GM19238 (cell line): Measurements from ENCODE around the gene DLGAP1.

Experiments
- DNase-seq: peaks from one replicate; pipeline ENCODE4 v3.0.0; 2011; ENCODE audit warnings: low spot score; ENCODE audit not compliant: insufficient read length

DLGAP1 gene

DNA sequence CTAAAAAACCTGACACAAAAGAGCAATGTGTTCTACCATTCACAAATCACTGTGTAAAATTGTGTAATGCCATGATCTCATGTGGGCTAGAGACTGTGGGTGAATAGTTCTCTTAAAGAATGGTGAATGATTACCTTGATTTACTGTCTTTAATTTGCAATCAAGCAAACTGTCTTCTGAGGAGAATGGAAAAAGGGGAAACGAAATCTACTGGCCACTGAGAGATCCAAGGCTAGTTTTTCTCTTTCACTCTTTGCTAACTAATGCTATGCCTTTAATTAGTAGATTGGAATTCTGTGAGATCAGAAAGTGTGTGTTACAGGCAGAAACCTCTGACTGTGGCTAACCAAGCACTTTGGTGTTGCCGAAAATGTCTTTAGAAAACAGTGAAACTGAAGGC is 582.5 kb downstream of the DLGAP1 start:
- DNase-seq = no peak

DNA sequence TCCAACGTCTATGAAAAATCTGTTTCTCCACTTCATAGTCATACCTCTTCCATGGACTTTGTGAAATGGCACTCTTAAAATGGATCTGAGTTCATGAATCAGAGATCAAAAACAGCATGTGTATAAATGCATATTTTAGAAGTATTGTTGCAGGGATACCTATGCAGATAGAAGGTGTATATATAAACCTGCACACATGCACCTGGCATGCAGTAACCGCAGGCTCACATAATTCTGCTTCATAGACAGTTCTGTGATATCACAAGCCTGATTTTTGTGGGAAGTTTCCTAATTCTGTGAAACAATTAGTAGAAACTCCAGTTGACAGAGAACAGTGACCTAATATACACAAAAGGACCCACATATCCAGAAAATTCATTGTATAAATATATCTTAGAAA is 583.4 kb downstream of the DLGAP1 start:
- no peak for DNase-seq

DNA sequence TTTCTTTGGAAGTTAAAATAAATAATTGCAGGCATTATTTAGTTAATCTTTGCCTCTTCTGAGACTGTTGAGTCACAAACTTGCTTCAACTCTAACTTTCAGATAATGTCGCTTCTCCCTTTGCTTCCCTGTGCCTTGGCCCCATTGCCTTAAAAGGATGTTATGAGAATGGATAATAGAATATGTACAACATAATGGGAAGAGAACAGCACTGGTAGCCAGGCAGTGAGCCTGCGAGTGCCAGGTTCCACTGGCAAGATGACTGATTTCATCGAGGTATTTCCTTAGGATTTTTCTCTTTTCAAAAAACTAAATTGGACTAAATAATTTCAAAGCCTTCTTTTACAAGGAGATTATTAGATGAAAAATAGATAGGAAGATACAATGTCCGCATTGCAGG is 584.2 kb downstream of the DLGAP1 start:
- DNase-seq = no peak

DNA sequence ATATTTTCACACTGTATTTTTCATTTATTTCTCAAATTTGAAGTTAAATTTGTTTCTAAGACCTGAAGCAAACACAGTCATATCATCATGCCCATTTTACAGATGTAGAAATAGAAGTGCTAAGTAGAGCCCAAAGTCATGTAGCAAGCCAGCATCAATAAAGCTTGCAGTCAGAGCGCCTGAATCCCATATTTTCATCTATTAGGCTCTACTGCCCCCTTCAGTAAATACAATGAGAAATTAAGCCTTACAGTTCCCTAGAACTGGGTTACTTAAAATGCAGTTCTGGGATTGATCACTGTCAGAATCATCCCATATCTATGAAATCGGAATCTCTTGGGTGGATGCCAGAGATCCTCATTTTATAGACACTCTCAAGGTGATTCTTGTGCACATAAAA is 585.3 kb downstream of the DLGAP1 start:
- no peak for DNase-seq

DNA sequence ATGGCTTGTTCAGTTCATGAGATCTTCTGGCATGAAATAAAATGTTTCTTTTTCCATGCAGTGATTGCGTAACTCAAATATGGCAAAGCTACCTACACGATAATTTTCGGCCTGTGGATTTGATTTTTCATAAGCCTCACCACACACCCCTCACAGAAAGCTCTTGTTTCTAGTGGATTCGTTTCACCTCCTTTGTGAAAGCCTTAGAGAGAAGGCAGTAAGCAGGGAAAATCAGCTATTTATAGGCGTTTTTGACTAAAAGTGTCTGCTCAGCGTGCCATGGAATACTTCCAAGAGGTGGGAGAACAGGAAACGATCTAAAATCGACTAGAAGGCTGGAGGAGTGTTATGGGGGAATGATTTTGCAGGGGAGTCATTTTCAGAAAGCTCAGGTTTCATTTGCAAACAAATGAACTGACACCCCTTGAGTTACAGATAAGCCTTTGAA is 587.2 kb downstream of the DLGAP1 start:
- DNase-seq = no peak

DNA sequence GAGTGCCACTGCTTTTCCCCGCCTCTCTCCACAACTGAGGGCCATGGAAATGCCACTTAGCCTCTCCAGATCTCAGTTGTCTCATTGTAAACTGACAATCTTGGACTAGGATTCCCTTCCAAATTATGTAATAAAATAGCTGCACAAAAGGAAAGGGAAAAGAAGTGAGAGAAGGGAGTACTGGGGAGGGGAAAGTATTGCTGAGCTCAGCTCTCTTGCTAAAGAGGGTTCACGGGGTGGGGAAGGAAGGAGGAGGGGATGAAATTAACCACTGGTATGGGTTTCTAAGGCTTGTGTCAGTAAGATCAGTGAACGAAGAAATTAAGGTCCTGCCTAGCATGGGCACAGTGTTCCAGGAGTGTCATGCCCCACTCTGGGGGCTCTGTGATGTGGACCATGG is 587.9 kb downstream of the DLGAP1 start:
- DNase-seq = no peak

DNA sequence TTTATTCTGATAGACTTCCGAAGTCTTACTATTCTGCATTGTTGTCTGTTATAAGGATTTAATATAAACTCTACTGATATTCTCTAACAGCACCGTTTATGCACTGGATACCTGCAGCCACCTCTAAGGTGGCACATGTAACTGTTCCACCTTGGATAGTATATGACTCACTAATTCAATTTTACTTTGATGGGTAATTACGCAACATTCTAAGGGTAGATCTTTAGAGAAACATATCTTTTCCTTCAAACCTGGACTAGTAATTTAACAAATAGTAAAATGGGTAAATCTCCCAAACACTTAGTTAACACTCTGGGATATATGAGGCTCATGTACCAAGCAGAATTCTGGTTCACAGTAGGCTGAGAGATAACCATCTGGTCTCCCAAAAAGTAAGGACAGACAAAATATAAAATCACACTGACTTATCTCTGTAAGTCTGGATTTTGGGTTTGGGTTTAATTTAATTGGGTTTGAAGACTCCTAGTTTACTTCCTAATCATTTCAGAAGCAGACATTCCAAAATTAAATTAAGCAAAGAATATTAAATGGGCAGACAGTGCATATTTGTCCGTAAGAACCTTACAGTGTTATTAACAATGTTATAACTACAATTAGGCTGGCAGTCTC is 590.3 kb downstream of the DLGAP1 start:
- DNase-seq = no peak

DNA sequence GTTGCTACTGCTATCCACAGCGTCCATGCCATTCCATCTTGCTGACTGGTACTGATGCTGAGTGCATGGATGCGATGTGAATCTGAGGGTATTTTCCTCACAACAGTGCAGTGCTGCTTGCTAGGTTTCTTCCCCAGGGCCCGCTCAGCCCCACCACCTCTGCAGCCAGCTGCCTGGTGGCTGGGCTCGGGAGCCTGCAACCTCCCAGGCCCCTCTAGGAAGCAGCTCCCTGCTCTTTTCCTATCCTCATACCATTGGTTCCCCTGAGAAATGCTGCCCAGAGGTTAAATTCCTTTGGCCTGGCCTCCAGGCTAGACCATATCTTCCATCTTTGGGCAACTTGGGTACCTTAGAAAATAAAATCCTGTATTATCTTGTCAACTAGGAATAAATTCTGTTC is 591.5 kb downstream of the DLGAP1 start:
- DNase-seq = no peak

DNA sequence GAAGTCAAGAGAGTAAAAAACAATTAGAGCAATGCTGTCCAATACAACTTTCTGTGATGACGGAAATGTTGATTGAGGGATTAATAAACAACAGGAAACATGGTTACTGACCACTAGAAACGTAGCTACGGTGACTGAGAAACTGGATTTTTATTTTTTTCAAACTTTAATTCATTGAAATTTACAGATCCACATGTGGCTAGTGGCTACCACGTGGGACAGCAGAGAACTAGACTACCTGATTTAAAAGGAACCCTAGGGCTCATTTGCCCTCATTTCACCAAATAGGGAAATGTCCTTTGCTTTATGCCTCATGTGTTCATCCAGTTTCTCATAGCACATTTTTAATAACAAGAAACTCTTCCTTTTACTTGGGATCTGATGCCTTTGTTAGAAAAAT is 592.1 kb downstream of the DLGAP1 start:
- no peak for DNase-seq

DNA sequence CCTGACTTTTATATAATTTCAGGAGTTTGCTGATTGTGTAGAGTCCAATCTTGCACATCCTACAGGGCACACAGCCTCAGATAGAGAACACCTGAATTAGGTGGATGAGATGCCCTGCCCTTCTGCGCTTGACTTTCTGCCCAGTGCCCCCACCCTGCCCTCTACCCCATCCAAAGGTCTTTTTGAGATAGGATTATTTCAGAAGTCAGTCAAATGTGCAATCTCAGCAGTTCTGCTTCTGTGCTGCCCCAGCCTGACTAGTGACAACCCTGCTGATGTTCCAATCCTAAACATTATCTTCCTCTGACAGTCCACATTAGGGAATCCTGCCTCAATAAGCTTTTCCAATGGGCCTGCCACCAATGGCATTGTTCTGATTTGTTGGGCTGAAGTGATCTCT is 593.6 kb downstream of the DLGAP1 start:
- no peak for DNase-seq

DNA sequence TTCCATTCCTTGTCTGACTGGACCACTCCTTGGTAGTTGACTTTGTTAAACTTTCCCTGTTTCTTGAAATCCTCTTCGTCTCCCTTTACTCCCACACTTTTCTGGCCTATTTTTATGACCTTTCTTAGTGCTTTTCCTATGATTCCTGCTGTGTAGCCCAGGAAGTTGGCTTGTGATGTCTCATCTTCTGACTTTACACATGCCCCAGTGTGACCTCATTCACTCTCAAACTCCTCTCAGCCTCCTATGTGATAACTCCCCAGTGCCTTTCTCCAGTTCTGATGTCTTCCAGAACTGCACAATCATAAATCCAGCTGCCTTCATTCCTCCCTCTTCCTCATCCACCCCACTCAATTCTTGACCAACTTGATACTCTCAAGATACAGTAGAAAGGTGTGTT is 597.6 kb downstream of the DLGAP1 start:
- no peak for DNase-seq

DNA sequence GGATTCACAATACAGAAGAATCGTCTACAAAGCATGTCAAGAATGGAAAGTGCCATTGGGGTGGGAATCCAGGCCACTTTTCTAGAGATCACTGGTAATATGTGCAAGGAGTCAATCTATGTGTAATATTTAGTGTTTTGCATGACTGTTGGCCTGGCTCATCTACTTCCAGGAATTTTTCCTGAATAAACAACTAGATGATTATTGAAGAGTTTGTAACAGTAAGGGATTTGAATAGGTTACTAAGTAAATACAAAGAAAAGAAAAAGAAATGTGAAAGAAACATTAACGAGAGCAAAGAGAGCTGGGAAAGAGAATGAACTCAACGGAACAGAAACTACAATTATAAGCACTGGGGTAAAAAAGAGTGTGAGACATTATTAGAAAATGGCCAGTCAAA is 599.1 kb downstream of the DLGAP1 start:
- DNase-seq = no peak

DNA sequence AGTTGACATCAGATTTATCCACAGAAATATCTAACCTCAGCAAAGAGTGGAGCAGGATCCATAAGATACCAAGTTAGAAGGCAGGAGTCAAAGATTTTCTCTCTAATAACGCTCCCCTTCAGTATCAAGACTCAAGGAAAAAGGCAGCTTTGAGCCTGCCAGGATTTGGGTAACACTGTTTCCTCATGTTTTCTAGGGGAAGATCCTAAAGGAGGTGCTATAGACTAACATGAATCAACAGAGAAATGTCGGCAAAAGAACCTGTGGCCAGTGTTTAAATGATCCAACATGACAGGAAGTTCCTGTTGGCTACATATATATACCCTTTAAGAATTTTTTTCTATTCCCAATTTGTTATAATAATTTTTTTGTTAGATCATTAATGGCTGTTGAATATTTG is 602.8 kb downstream of the DLGAP1 start:
- DNase-seq = no peak

DNA sequence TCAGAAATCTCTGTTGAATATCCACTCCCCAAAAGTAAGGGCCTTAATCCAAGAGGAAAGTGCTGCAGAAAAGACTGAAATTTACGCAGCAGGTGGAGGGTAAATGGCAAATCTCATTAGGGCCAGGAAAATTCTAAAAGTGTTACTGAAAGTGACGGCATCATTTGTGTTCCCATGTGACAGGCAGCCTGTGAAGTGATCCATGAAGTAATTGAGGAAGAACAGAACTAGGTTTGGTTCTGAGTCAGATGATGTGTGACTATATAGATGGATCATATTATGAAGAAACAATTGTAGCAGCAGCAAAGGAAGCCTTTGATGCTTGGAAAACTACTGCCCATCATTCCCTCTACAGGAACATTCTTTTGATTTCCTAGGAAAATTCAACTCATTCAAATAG is 603.9 kb downstream of the DLGAP1 start:
- DNase-seq = no peak

DNA sequence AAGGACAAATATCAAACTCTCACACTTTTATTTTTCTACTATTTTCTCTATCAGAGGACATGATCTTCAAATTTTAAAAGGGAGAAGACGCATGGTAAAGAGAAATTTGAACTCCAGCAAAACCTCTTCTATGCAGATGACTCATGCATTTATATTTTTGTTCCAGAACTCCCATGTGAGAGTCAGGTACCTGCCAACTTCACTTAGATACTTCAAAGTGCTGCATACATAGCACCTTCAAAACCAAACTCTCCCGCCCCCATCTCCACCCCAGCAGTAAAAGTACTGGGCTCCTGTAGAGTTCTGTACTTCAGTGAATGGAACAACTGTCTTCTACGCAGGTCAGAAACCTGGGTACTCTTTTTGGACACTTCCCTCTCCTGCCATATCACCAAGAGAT is 606.8 kb downstream of the DLGAP1 start:
- no peak for DNase-seq

DNA sequence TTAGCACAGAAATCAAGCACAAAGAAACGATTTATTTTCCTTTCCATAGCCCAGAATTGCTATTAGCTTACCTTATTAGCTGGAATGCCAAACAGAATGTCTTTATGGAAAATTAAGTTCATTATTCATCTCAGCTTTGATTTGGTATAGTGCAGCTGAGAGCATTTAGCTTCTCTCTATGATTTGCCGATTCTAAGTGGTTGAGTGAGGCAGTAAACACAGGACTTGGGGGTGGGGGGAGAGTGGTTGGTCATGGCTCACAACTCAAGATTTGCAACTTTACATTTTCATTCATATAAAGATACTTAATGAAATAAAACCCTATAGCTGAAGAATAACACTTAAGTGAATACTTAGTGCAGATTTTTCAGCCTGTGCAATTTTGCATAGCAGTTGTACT is 609.9 kb downstream of the DLGAP1 start:
- DNase-seq = no peak

DNA sequence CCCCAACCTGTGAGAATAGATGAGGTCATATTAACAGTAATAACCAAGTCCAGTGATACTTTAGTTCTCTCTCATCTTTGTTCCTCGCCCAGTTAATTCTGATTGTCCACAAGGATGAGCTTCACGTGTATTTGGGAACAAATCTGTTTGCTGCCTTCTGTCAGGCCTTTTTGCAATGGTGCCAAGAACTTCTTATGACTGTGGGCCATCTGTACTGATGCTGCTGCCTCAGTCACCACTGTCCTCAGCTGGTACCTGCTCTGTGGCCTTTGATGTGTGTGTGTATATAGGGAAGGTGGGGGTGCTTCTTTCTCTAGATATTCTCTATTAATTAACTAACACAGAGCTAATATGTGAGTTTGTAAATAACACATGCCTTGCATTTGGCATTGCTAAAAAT is 612.3 kb downstream of the DLGAP1 start:
- DNase-seq = no peak

DNA sequence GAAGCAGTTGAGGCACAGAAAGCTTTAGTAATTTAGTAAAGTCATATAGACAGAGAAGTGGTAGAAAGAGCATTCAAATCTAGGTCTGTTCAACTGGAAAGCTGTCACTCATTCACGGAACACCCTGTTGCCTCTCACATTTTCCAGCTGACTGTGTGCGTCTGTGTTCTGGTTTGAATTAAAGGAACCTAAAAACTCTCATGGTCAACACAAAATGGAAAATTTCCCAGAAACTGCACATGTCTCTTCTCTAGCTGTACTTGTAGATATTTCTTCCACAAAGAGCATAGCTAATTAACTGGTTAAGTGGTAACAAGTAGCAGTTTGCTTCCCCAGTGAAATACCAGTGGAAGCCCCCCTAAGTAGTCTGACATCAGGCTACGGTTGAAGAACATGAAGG is 614.3 kb downstream of the DLGAP1 start:
- DNase-seq = no peak

DNA sequence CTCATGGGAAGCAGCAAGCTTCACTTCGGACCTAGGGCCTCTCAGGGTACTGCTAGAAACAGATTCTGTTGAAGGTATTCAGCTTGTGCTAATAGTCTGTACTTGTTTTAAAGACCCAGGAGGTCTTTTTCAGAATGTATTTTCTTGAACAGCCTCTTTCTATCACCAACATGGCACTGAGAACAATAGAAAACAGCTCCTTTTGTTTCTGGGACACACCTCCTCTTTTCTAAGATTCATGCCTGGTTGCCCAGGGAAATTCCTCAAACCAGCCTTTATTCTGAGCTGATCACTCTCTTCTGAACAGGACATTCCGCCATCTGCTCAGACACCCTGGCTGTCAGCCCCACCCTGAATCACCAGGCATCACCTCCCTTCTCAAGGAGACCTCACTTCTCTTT is 615.5 kb downstream of the DLGAP1 start:
- no peak for DNase-seq

DNA sequence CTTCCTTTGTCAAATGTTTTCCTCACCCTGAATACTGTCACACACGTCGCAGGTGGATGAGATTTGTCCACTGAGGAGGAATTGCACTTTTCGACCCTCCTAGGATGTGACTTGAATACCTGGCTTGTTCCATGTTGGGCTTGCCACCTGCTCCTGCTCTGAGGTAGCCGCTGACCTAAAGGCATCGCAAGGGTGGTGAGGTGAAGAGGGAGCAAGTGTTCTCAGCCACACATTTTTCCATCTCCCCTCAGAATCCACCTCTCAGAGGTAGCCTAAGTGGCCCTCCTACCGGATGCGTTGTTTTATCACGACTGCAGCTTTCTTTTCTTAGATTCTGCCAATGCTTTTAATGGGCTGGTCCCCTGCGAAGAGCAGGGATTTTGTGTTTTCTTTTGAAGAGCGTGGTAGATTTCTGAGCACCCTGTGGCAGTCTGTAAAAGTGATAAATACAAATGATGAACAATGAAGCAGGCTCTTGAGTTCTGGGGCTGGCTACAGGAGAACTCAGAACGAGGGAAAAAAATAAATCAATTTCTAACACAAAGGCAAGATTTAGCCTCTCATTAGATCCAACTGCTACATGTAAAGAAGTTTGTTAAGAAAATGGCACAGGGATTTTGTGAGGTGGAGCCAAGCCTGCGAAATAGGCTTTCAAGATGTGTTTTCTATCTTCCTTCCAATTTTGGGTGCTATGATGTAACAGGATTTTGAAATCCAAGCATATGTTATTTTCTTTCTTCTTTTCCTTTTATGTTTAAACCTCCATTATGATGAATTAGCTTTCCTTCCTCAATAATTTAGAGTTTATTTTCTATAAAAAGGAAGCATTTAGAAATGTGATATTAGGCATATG is 618.4 kb downstream of the DLGAP1 start:
- DNase-seq = no peak

DNA sequence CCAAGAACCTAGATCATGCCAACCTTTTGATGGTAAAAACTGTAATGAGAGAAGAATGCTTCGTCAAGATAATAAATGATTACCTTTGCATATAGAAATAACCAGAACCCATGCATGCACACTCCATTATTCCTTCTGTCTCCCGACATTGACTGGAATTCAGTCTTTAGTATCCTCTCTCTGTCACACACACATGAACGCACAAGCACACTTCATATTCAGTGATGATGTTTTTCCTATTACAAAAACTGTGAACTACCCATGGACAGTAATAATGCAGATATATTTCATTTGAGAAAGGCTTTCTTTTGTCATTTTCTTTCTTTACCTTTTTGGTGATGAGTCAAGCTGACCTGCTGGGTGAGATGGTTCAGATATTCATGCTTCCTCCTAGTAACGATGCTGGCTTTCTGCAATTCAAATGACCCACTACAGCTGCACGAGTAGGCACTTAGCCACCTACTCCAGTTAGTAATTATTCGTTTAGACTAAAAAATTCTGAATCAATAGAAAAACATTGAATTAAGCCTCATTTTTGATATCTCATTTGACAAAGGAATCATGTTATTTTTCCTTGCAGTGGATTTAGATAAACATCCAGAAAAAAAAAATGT is 623.0 kb downstream of the DLGAP1 start:
- DNase-seq = no peak

DNA sequence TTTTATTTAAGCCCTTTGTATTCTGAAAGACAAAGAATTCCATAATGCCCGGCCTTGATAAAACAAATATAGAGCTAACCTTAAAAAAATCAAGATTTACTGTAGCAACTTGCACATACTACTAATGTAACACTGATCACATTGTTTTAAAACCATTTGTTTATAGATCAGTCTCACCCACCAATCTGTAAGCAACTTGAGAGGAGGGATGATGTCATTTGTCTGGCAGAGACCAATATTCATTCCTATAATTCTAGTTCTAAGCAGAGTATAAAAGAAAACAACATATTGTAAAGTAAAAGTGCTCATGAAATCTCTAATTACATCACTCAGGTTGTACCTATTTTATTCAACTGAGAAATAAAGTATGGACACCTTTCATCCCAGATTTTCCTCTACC is 624.5 kb downstream of the DLGAP1 start:
- no peak for DNase-seq
